Upper lobe of left lung (tissue), 6 donors: Measurements from ENCODE around the gene ANKHD1. TPM values are rescaled to one million over a fixed set of nuclear protein-coding genes. Genes with fewer than 3 reads are reported as not detected.
A peak's percentile ranks its signal among the peaks of the same experiment; 100 is the strongest.

Experiments used
- ATAC-seq, 2 donors: fragments of 200-7000 bp; cut with Tn5 transposase; one replicate each; pipeline ENCODE4 v1.9.1; 2022; ENCODE audit warnings: mild to moderate bottlenecking in 2 of 2, moderate library complexity in 2 of 2; ENCODE audit not compliant: low FRiP score in 2 of 2
- DNase-seq, 2 donors: peaks; one replicate each; pipeline ENCODE4 v3.0.0-alpha.2; 2019 to 2020
- H3K27ac ChIP-seq, 4 donors: fragments of 200-600 bp; sonication (generic); one replicate each; pipeline ENCODE4 v1.5.1; 2016 to 2019
- H3K27me3 ChIP-seq, 4 donors: fragments of 200-600 bp; sonication (generic); one replicate each; pipeline ENCODE4 v1.5.1; 2017 to 2019
- H3K36me3 ChIP-seq, 4 donors: fragments of 200-600 bp; sonication (generic); one replicate each; pipeline ENCODE4 v1.5.1; 2016 to 2019
- H3K4me1 ChIP-seq, 4 donors: fragments of 200-600 bp; sonication (generic); one replicate each; pipeline ENCODE4 v1.5.1; 2018 to 2019
- H3K4me3 ChIP-seq, 4 donors: fragments of 200-600 bp; sonication (generic); one replicate each; pipeline ENCODE4 v1.5.1; 2017 to 2019; ENCODE audit warnings: mild to moderate bottlenecking in 2 of 4, moderate library complexity in 1 of 4
- H3K9me3 ChIP-seq, 4 donors: fragments of 200-600 bp; sonication (generic); one replicate each; pipeline ENCODE4 v1.5.1; 2018 to 2019
- CTCF ChIP-seq, 6 experiments: fragments of 450-650 bp in 4 of 6; fragments of 200-600 bp in 2 of 6; sonication (generic) in 2 of 6; IDR thresholded peaks; one replicate each; pipeline ENCODE4 v1.5.1; 2016 to 2019; ENCODE audit warnings: antibody characterized with exemption in 6 of 6
- EP300 ChIP-seq, 4 donors: sonication (generic); formaldehyde crosslinking; IDR thresholded peaks; one replicate each; pipeline ENCODE4 v1.5.1; 2017; ENCODE audit warnings: antibody characterized with exemption in 4 of 4, control low read depth in 2 of 4
- POLR2A ChIP-seq, 4 donors: fragments of 450-650 bp; IDR thresholded peaks; one replicate each; pipeline ENCODE4 v1.5.1; 2016 to 2017; ENCODE audit warnings: antibody characterized with exemption in 4 of 4, mild to moderate bottlenecking in 2 of 4
- POLR2AphosphoS5 ChIP-seq, 2 donors: sonication (generic); formaldehyde crosslinking; IDR thresholded peaks; one replicate each; pipeline ENCODE4 v1.5.1; 2017; ENCODE audit warnings: antibody characterized with exemption in 2 of 2
- WGBS, 2 donors: methylation state at CpG; one replicate each; pipeline ENCODE4 v1.1.5; 2017 to 2018; 5-methylcytosine and 5-hydroxymethylcytosine counted together
- total RNA-seq, 6 donors: library from RNA; depleted of rRNA in 4 of 6; stranded (reverse); fragments of >200 nt in 4 of 6; gene quantifications; one replicate each; pipeline versions ENCODE4 v1.1.0 to v1.2.1, GENCODE V29; 2016 to 2021
- donor health status: DM: no; HTN: no; CAD: no; lungs with moderate emphysema.
- donor health status: DM: no; HTN: yes; CAD: no; lungs with severe emphysema.

ANKHD1 gene
- total RNA-seq, 6 donors from 2014 or later: 97.0 to 338 (median 135) TPM

DNA sequence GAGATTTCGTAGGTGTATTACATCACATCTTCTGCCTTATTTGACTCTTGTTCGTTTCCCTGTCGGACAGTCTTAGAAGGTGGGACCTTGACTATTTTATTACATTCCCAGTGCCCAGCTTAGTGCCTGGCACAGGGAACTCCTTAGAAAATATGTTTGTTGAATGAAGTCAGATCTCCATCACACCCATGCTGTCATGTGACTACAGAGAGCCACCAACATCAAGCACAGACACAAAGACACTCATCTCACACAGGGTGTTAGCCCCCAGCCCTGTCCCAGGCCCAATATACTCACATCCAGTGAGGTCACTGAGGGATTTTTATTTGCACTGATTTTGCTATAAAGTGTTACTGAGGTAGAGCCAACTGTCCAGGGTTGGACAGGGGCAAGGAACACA, 156.3 kb downstream of the ANKHD1 start:
- TF ChIP-seq POLR2A (IDR thresholded peaks at IDR 0.05): no peak
- TF ChIP-seq POLR2AphosphoS5 (IDR thresholded peaks at IDR 0.05): no peak
- Histone ChIP-seq H3K27ac (peak overlapping the region; percentile 91 to 95 (median 93)), H3K27me3 (no peaks in the 10 kb centered on the region), H3K4me1 (peaks cover 22 to 45% (median 35%) of the 10 kb centered on the region in 4 donors), H3K36me3 (peaks cover 0 to 19% (median 1%) of the 10 kb centered on the region in 4 donors), H3K4me3 (peak overlapping the region in 2 of 4 donors; percentile 66 to 76), H3K9me3 (no peaks in the 10 kb centered on the region)
- DNase-seq (no peak), ATAC-seq (no peak)
- 82 to 90% methylated on average over 3 of the region's 3 CpGs for WGBS, 2 donors

- Histone ChIP-seq H3K9me3 (no peaks in the 10 kb centered on the region), H3K36me3 (peaks cover 0 to 16% (median 1%) of the 10 kb centered on the region in 4 donors), H3K4me1 (peaks cover 28 to 46% (median 39%) of the 10 kb centered on the region in 4 donors), H3K27me3 (no peaks in the 10 kb centered on the region), H3K27ac (peak overlapping the region in 1 of 4 donors; percentile 91), H3K4me3 (no peak overlapping the region)
- TF ChIP-seq CTCF (IDR thresholded peaks at IDR 0.05): no peak
- TF ChIP-seq POLR2A (IDR thresholded peaks at IDR 0.05): no peak
- no peak for TF ChIP-seq POLR2AphosphoS5 (IDR thresholded peaks at IDR 0.05)
- TF ChIP-seq EP300 (IDR thresholded peaks at IDR 0.05): no peak
- DNase-seq: peak in 1 of 2 donors; percentile 68
- WGBS, 2 donors: 97 to 98% methylated on average over 4 to 9 of the region's 9 CpGs
- no peak for ATAC-seq
Observed at GRCh38 chr5:140558542-140558941, 156.9 kb downstream of the ANKHD1 start.

DNA sequence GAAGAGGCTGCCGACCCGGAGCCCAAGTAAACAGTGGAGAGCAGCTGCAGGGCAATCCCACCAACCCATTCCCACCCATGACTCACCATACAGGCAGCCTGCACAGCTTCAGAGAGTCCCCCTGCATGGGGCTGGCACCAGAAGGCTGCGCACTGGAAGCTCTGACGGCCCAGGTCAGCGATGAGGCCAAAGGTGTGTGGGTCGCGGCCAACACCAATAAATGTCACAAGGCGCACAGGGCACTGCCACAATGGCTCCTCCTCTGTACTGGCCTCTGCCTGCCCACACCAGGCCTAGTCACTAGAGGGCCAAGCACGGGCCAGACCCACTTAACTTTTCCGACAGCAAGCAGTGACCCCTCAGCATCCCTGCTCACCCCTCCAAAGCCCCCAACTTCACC, 158.6 kb downstream of the ANKHD1 start:
- TF ChIP-seq POLR2AphosphoS5 (IDR thresholded peaks at IDR 0.05): no peak
- no peak for TF ChIP-seq CTCF (IDR thresholded peaks at IDR 0.05)
- no peak for TF ChIP-seq EP300 (IDR thresholded peaks at IDR 0.05)
- TF ChIP-seq POLR2A (IDR thresholded peaks at IDR 0.05): no peak
- Histone ChIP-seq H3K27ac (no peak overlapping the region), H3K4me1 (peaks cover 30 to 43% (median 37%) of the 10 kb centered on the region in 4 donors), H3K36me3 (peaks cover 0 to 13% (median 1%) of the 10 kb centered on the region in 4 donors), H3K27me3 (no peaks in the 10 kb centered on the region), H3K9me3 (no peaks in the 10 kb centered on the region), H3K4me3 (no peak overlapping the region)
- 92 to 100% methylated on average over 3 to 10 of the region's 10 CpGs for WGBS, 2 donors
- DNase-seq: no peak
- no peak for ATAC-seq

DNA sequence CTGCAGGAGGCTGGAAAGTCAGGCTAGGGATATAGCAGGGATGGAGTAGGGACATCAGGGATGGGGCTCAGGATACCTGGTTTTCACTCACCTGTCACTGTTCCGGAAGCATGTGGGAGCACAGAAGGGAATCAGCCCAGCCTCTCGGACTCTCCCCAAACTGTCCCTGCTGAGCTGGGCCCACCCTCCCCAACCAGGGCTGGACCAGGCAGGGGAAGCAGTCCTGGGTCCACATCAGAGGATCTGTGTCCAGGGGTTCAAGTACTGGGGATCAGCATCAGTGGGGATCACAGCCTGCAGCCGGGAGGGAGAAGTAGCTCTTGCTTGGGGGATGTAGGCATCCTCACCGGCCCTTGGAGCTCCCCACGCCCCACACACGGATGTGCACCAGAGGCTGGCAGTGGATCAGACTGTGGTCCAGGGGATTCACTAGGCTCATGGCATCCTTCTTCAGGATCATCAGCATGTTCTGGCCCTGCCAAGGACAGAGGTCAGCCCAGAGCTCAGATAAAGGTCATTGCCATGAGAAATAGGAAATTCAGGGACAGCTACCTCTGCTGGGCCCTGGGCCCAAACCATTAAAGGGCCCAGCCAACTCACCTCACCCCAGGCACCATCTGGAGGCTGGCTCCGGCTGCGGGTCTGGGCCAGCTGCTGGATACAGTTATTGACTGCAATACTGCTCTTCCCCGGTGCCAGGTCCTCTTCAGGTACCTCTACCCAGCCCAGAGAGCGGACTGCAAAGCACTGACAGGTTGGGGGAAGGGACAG, 160.3 kb downstream of the ANKHD1 start:
- no peak for TF ChIP-seq EP300 (IDR thresholded peaks at IDR 0.05)
- TF ChIP-seq CTCF (IDR thresholded peaks at IDR 0.05): no peak
- TF ChIP-seq POLR2A (IDR thresholded peaks at IDR 0.05): no peak
- no peak for TF ChIP-seq POLR2AphosphoS5 (IDR thresholded peaks at IDR 0.05)
- Histone ChIP-seq H3K27me3 (no peaks in the 10 kb centered on the region), H3K4me1 (peaks cover 32 to 46% (median 41%) of the 10 kb centered on the region in 4 donors), H3K9me3 (no peaks in the 10 kb centered on the region), H3K27ac (no peak overlapping the region), H3K4me3 (no peak overlapping the region), H3K36me3 (peaks cover 0 to 19% (median 6%) of the 10 kb centered on the region in 4 donors)
- WGBS, 2 donors: 99 to 100% methylated on average over 4 to 10 of the region's 10 CpGs
- no peak for ATAC-seq
- peak in 1 of 2 donors; percentile 55 for DNase-seq

- Histone ChIP-seq H3K4me1 (peaks cover 38 to 50% (median 49%) of the 10 kb centered on the region in 4 donors), H3K9me3 (no peaks in the 10 kb centered on the region), H3K36me3 (peaks cover 0 to 36% (median 17%) of the 10 kb centered on the region in 4 donors), H3K27me3 (no peaks in the 10 kb centered on the region), H3K4me3 (peak overlapping the region; percentile 23 to 85 (median 74)), H3K27ac (peak overlapping the region; percentile 94 to 97 (median 94))
- ATAC-seq (no peak), DNase-seq (no peak)
- TF ChIP-seq CTCF (IDR thresholded peaks at IDR 0.05) (no peak), EP300 (IDR thresholded peaks at IDR 0.05) (no peak), POLR2A (IDR thresholded peaks at IDR 0.05) (no peak), POLR2AphosphoS5 (IDR thresholded peaks at IDR 0.05) (no peak)
- 58 to 59% methylated on average over 6 to 8 of the region's 8 CpGs for WGBS, 2 donors
Observed at GRCh38 chr5:140563596-140563995, 162.0 kb downstream of the ANKHD1 start.
